Central memory CD8-positive, alpha-beta T cell (primary cell): ENCODE measurements around the gene CXorf66.
"Not testable (repeated sequence)": the region's sequence is repeated elsewhere in the genome, so short reads cannot be mapped to it uniquely, and the experiment has no call there.

ENCODE experiments used
- ATAC-seq: fragments of 150-1000 bp; cut with Tn5 transposase; replicated peaks from 2 replicates; pipeline ENCODE4 v1.10.0; 2022; ENCODE audit warnings: mild to moderate bottlenecking, moderate FRiP score, moderate number of reproducible peaks; ENCODE audit not compliant: poor library complexity, severe bottlenecking; ENCODE audit errors: extremely low read depth
- DNase-seq, 2 donors: peaks; one replicate each; pipeline ENCODE4 v3.0.0; 2021; ENCODE audit warnings: low spot score in 2 of 2
- H3K27ac Mint-ChIP-seq: one replicate; pipeline ENCODE4 v1.8.0; 2022; ENCODE audit warnings: low read depth, mild to moderate bottlenecking, moderate library complexity, mixed read lengths
- H3K27me3 Mint-ChIP-seq: one replicate; pipeline ENCODE4 v1.8.0; 2022; ENCODE audit warnings: mixed read lengths
- H3K36me3 Mint-ChIP-seq: one replicate; pipeline ENCODE4 v1.8.0; 2022; ENCODE audit warnings: mild to moderate bottlenecking, moderate library complexity, mixed read lengths; ENCODE audit not compliant: insufficient read depth
- H3K4me1 Mint-ChIP-seq: one replicate; pipeline ENCODE4 v1.8.0; 2022; ENCODE audit warnings: mixed read lengths
- H3K4me3 Mint-ChIP-seq: one replicate; pipeline ENCODE4 v1.8.0; 2022; ENCODE audit warnings: mild to moderate bottlenecking, moderate library complexity, mixed read lengths
- H3K9me3 Mint-ChIP-seq: one replicate; pipeline ENCODE4 v1.8.0; 2022; ENCODE audit warnings: mixed read lengths

CXorf66 gene, protein sequence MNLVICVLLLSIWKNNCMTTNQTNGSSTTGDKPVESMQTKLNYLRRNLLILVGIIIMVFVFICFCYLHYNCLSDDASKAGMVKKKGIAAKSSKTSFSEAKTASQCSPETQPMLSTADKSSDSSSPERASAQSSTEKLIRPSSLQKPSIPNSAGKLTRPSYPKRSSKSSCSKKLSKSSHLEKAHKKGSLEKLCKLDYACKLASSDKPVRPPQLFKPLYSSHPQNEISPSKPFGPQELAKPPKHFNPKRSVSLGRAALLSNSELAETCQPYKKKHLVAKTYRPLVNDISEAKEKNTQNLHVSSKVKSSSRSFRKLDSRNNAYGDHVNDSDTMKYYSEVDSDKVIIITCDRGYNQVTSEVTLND

DNA sequence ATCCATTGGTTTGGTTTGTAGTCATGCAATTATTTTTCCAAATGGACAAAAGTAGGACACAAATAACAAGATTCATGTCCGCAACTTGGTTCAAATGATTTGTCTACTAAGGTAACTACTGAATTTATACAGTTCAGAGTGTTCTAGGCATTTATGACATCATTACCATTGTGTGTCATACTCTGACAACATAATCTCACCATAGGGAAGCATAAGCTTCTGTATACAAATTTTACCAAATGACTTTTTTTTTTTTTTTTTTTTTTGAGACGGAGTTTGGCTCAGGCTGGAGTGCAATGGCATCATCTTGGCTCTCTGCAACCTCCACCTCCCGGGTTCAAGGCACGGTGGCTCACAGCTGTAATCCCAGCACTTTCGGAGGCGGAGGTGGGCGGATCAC is at the start of gene CXorf66:
Gene CXorf66, minus strand, starts transcription at position 101 of the 400 bp plus-strand sequence. Its CDS starts 25 bp downstream, at position 76.
- H3K27me3 Mint-ChIP-seq: peaks cover 23% of the 10 kb centered on the region
- no peak within 1 kb of the TSS for H3K4me3 Mint-ChIP-seq
- no peak within 1 kb of the TSS for H3K27ac Mint-ChIP-seq
- no peaks in the 10 kb centered on the region for H3K4me1 Mint-ChIP-seq
- no peaks in the 10 kb centered on the region for H3K9me3 Mint-ChIP-seq
- ATAC-seq: no peak
- no peaks in the 10 kb centered on the region for H3K36me3 Mint-ChIP-seq
- DNase-seq: no peak

DNA sequence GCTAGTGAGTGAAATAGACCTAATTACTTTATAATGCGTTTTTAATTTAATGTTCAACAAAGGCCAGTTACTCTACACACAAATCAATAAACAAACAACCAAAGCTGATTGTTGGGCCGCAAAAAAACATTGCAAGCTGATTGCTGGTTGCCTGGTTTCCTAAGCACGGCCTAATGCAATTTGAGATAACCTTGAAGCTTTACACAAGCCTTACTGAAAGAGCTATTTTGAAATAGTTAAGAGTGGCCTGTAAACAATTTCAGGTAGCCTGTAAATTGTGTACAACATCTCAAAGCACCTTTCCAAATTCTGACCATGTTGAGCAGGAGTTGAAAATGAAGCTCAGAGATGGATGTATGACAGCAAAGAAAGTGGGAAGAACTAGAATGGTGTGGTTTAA is 17.5 kb upstream of the CXorf66 start:
- no peak overlapping the region for H3K4me3 Mint-ChIP-seq
- H3K27ac Mint-ChIP-seq: no peak overlapping the region
- H3K27me3 Mint-ChIP-seq: no peaks in the 10 kb centered on the region
- H3K9me3 Mint-ChIP-seq: no peaks in the 10 kb centered on the region
- DNase-seq (no peak), ATAC-seq (no peak)
- H3K36me3 Mint-ChIP-seq: no peaks in the 10 kb centered on the region
- no peaks in the 10 kb centered on the region for H3K4me1 Mint-ChIP-seq

DNA sequence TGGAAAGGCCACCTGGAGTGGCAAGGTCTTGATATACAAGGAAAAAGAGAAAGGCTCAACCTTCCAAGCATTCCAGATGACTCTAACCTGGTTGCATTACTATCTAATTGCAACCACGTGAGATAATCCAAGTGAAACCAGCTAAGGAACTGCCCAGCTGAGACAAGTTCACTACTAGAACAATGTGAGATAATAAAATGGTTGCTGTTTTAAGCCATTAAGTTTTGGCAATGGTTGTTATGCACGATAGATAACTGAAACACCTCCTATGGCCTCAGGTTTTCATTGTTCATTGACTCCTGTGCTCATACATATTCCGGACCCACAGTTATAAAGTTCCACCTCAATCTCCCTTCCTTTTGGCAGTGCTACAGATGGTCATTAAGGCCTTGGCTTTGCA is 9.2 kb upstream of the CXorf66 start:
- peaks cover 24% of the 10 kb centered on the region for H3K27me3 Mint-ChIP-seq

DNA sequence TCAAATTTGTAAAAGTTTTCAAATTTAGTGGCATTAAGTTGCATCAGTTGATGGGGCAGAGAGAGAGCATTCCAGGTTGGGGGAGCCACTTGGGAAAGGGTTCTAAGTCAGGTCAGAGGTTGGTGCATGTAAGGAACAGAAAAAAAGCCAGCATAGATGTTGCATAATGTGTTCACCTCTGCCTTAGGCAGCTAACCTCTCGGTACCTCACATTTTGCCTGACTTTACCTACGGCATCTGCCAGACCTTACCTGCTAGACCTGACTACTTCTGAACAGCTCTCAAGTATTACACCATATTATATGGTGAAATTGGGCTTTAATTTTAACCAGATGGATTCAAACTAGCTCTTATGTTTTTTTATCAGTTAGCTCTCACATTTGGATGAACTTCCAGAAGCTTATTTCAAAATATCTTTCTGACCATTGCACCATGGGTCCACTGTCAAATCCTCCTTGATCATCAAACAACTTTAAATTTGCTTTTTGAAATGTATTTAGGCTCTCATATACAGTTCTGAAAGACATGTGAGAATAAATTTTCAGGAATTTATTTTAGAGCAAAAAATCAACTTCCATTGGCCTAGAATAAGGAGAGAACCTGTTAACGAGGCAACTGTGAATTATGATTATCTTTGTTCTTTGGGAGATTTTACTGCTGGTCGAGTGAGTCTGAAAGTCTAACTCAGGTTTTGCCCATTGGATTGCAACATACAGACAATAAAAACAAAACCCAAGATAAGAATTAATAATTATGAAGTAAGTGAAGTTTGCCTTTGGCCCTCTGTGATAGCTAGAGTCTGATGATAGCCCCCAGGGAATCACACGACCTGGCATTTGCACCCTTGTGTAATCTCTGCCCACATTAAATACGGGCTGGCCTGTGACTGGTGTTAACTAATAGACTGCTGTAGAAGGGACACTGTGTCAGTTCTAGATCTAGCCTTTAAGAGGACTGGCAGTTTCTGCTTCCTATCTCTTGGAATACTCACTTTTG is 7.6 kb upstream of the CXorf66 start:
- H3K9me3 Mint-ChIP-seq: no peaks in the 10 kb centered on the region
- no peak overlapping the region for H3K27ac Mint-ChIP-seq
- H3K4me3 Mint-ChIP-seq: no peak overlapping the region
- no peaks in the 10 kb centered on the region for H3K36me3 Mint-ChIP-seq
- DNase-seq (no peak), ATAC-seq (no peak)
- no peaks in the 10 kb centered on the region for H3K4me1 Mint-ChIP-seq
- H3K27me3 Mint-ChIP-seq: peaks cover 24% of the 10 kb centered on the region

More for the DNA sequence above, 9.2 kb upstream of the CXorf66 start:
- Mint-ChIP-seq H3K4me3 (no peak overlapping the region), H3K4me1 (no peaks in the 10 kb centered on the region), H3K27ac (no peak overlapping the region), H3K9me3 (no peaks in the 10 kb centered on the region), H3K36me3 (no peaks in the 10 kb centered on the region)
- DNase-seq (no peak), ATAC-seq (no peak)

DNA sequence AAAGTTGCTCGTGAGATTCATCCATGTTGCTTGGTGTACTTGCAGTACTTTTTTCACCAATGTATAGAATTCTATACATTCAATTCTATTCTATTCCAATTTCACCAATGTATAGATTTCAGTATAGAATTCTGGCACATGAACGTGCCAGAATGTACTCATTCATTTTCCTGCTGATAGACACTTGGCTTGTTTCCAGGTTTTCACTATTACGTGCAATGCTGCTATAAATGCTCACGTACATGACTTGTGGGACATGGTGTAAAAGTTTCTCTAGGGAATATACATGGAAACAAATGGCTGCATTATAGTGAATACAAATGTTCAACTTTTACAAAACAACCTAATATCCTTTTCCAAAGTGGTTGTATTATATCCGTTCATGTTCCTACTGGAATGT is 6.8 kb upstream of the CXorf66 start:
- Mint-ChIP-seq H3K27me3 (peaks cover 24% of the 10 kb centered on the region), H3K27ac (no peak overlapping the region), H3K36me3 (no peaks in the 10 kb centered on the region), H3K4me1 (no peaks in the 10 kb centered on the region), H3K4me3 (no peak overlapping the region), H3K9me3 (no peaks in the 10 kb centered on the region)
- DNase-seq: no peak
- ATAC-seq: no peak

DNA sequence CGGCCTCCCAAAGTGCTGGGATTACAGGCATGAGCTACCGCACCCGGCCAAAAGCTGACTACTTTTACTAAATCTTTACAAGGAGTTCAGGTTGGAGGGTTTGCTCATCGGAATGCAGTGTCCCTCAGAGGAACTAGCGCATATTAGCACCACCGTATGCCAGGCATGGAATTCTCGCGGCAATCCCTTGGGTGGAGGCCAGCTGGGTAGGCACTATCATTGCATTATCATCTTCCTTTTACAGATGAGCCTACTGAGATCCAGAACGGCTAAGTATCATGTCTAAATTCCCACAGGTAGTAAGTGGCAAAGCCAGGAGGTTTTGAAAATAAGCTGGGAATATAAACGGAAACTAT is 6.1 kb upstream of the CXorf66 start:
- no peaks in the 10 kb centered on the region for H3K36me3 Mint-ChIP-seq
- H3K27ac Mint-ChIP-seq: no peak overlapping the region
- no peaks in the 10 kb centered on the region for H3K9me3 Mint-ChIP-seq
- DNase-seq (no peak), ATAC-seq (no peak)
- H3K4me3 Mint-ChIP-seq: no peak overlapping the region
- no peaks in the 10 kb centered on the region for H3K4me1 Mint-ChIP-seq
- peaks cover 24% of the 10 kb centered on the region for H3K27me3 Mint-ChIP-seq

DNA sequence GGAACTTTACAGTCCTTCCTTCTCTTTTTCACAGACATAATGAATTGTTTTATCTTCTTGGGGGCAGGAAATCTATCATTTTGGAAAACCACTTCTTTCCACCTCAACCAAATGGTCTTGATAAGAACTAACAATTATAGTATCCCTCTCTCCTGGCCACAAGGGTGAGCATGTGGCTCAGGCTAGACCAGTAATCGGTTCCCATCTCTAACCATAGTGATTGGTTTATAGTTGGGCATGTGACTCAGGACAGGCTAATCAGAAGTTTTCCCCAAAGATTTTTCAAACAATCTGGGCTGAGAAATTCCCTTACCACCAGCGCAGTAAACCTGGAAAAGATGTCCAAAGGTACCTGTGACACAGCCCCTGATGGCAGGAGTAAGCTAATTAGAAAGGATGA is 4.0 kb upstream of the CXorf66 start:
- no peaks in the 10 kb centered on the region for H3K36me3 Mint-ChIP-seq
- ATAC-seq (no peak), DNase-seq (no peak)
- no peak overlapping the region for H3K27ac Mint-ChIP-seq
- H3K4me3 Mint-ChIP-seq: no peak overlapping the region
- H3K9me3 Mint-ChIP-seq: no peaks in the 10 kb centered on the region
- H3K4me1 Mint-ChIP-seq: no peaks in the 10 kb centered on the region
- peaks cover 24% of the 10 kb centered on the region for H3K27me3 Mint-ChIP-seq

DNA sequence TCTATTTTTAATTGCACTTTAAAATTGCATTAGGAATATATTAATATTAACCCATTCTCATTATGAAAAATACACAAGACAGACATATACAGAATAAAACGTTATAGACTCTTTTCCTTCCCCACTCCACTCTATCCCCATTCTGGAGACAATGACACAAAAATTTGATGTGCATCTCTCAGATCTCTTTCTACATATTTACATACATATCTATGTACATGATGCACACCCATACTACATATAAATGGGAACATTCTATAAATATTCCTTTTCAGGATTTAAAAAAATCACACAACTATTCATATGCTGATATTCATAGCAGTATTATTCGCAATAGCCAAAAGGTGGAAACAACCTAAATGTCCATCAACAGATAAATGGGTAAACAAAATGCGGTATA is 2.4 kb upstream of the CXorf66 start:
- DNase-seq: no peak
- Mint-ChIP-seq H3K36me3 (no peaks in the 10 kb centered on the region), H3K9me3 (no peaks in the 10 kb centered on the region), H3K4me1 (no peaks in the 10 kb centered on the region), H3K4me3 (no peak overlapping the region), H3K27ac (no peak overlapping the region), H3K27me3 (peaks cover 24% of the 10 kb centered on the region)
- ATAC-seq: no peak

DNA sequence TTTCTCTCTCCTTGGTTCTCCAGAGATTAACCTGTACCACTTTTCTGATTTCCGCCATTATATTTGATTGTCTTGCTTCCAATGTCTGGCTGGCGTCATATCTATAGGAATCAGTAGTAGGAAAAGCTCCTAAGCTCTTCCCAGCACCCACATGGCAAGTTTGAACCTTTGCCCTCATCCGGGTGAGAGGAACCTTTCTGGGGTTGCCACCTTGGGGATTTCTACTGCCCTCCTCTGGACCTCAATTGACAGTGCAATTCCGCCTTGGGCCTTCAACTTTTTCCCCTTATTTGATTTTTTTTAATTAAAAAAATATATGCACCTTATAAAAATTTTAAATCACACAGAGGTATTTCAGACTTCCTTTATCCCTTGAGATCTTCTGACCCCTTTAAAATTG is 2.0 kb upstream of the CXorf66 start:
- Mint-ChIP-seq H3K27me3 (peaks cover 23% of the 10 kb centered on the region), H3K9me3 (no peaks in the 10 kb centered on the region), H3K4me1 (no peaks in the 10 kb centered on the region), H3K27ac (no peak overlapping the region), H3K4me3 (no peak overlapping the region), H3K36me3 (no peaks in the 10 kb centered on the region)
- ATAC-seq (no peak), DNase-seq (no peak)

DNA sequence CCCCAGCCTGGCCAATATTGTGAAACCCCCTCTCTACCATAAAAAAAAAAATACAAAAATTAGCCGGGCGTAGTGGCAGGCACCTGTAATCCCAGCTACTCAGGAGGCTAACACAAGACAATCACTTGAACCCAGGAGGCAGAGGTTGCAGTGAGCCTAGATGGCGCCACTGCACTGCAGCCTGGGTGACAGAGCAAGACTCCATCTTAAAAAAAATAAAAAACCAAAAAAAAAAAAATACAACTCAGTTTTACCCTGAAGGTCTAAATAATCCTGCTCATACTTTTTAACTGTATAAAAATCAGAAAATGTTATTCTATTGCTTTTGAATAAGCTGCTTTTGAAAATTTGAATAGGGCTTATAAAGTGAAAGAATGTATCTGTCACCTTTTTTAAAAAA is 838 bp upstream of the CXorf66 start:
- not testable (repeated sequence) for DNase-seq, H3K4me1 Mint-ChIP-seq, H3K36me3 Mint-ChIP-seq, H3K9me3 Mint-ChIP-seq, H3K27ac Mint-ChIP-seq, ATAC-seq, H3K4me3 Mint-ChIP-seq
- peaks cover 23% of the 10 kb centered on the region for H3K27me3 Mint-ChIP-seq

DNA sequence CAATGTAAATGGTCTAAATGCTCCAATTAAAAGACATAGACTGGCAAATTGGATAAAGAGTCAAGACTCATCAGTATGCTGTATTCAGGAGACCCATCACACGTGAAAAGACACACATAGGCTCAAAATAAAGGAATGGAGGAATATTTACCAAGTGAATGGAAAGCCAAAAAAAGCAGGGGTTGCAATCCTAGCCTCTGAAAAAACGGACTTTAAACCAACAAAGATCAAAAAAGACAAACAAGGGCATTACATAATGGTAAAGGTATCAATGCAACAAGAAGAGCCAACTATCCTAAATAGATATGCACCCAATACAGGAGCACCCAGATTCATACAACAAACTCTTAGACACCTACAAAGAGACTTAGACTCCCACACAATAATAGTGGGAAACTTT is 4.2 kb downstream of the CXorf66 start:
- ATAC-seq, H3K36me3 Mint-ChIP-seq, H3K27ac Mint-ChIP-seq, H3K4me1 Mint-ChIP-seq, H3K4me3 Mint-ChIP-seq, H3K9me3 Mint-ChIP-seq, DNase-seq: not testable (repeated sequence)
- peaks cover 35% of the 10 kb centered on the region for H3K27me3 Mint-ChIP-seq

DNA sequence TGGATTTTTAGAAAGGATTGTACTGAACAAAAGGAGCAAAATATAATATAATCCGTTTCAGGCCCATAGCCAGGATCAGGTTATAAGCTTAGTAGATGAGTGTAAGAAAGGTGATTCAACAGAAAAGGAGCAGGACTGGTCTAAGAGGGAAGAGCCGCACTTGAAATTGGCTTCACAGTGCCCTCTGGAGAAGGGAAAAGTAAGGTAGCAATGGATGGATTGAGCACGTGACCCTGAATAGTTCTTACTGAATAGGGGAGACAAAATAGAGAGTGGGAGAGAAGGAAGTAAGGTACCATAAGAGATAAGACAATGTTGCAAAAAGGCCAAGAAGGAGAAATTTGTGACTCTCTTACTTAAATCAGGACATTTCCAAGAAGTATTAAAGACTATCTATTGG is 15.6 kb downstream of the CXorf66 start:
- H3K27me3 Mint-ChIP-seq: no peaks in the 10 kb centered on the region
- H3K27ac Mint-ChIP-seq: no peak overlapping the region
- no peak overlapping the region for H3K4me3 Mint-ChIP-seq
- ATAC-seq (no peak), DNase-seq (no peak)
- no peaks in the 10 kb centered on the region for H3K36me3 Mint-ChIP-seq
- H3K9me3 Mint-ChIP-seq: no peaks in the 10 kb centered on the region
- H3K4me1 Mint-ChIP-seq: no peaks in the 10 kb centered on the region

DNA sequence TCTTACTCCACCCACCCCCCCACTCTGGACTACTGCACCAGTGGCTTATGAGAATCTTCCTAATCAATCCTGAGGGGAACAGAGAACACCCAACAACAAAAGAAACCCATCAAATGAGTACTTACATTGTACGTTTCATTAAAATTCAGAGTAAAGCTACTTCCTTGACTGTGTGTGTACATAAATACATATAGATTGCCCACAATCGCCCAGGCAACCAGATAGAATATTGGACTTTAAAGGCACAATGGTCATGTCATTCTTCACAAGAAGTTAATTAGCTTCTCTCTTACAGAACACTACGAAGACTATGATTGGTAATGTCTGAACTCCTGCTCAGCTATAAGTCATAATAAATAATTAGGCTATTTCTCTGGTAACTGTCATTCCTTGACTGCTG is 20.2 kb downstream of the CXorf66 start:
- Mint-ChIP-seq H3K4me1 (no peaks in the 10 kb centered on the region), H3K36me3 (no peaks in the 10 kb centered on the region), H3K27ac (no peak overlapping the region), H3K9me3 (no peaks in the 10 kb centered on the region), H3K27me3 (no peaks in the 10 kb centered on the region), H3K4me3 (no peak overlapping the region)
- no peak for DNase-seq
- no peak for ATAC-seq
